Activated effector memory CD4-positive, alpha-beta T cell treated with Interleukin-2 at 50 U/mL for 16 hours (primary cell): ENCODE data around the gene COPG1.
A peak's percentile ranks its signal among the peaks of the same experiment; 100 is the strongest.
"Not testable (repeated sequence)": the region's sequence is repeated elsewhere in the genome, so short reads cannot be mapped to it uniquely, and the experiment has no call there.

Experiments used
- DNase-seq: peaks from one replicate; pipeline ENCODE4 v3.0.0-alpha.2; 2020

COPG1 gene

GRCh38 chr3:129240436-129240835 is 9.0 kb upstream of the COPG1 start:
- DNase-seq: no peak

GRCh38 chr3:129245141-129245540 is 4.3 kb upstream of the COPG1 start:
- no peak for DNase-seq

- DNase-seq: peak; percentile 50
Observed at GRCh38 chr3:129245641-129246306, 3.6 kb upstream of the COPG1 start.

- DNase-seq: no peak
Observed at GRCh38 chr3:129246636-129247035, 2.8 kb upstream of the COPG1 start.

- no peak for DNase-seq
Observed at GRCh38 chr3:129248286-129248979, 973 bp upstream of the COPG1 start.

- no peak for DNase-seq
Observed at GRCh38 chr3:129252748-129253147, 3.3 kb downstream of the COPG1 start.

- no peak for DNase-seq
Observed at GRCh38 chr3:129254536-129255230, 5.3 kb downstream of the COPG1 start.

GRCh38 chr3:129256270-129256669 is 6.9 kb downstream of the COPG1 start:
- no peak for DNase-seq

GRCh38 chr3:129257609-129258008 is 8.2 kb downstream of the COPG1 start:
- DNase-seq: no peak

- DNase-seq: no peak
Observed at GRCh38 chr3:129259612-129260477, 10.4 kb downstream of the COPG1 start.

- no peak for DNase-seq
Observed at GRCh38 chr3:129260606-129261005, 11.2 kb downstream of the COPG1 start.

- no peak for DNase-seq
Observed at GRCh38 chr3:129261894-129262293, 12.5 kb downstream of the COPG1 start.

- no peak for DNase-seq
Observed at GRCh38 chr3:129263161-129263910, 13.9 kb downstream of the COPG1 start.

- not testable (repeated sequence) for DNase-seq
Observed at GRCh38 chr3:129264994-129265393, 15.6 kb downstream of the COPG1 start.

- DNase-seq: no peak
Observed at GRCh38 chr3:129266651-129267050, 17.2 kb downstream of the COPG1 start.

GRCh38 chr3:129268396-129268795 is 19.0 kb downstream of the COPG1 start:
- no peak for DNase-seq

GRCh38 chr3:129271674-129272073 is 22.3 kb downstream of the COPG1 start:
- DNase-seq: no peak

GRCh38 chr3:129276385-129276784 is 27.0 kb downstream of the COPG1 start:
- DNase-seq: no peak

GRCh38 chr3:129277829-129278271 is 28.4 kb downstream of the COPG1 start:
- no peak for DNase-seq

GRCh38 chr3:129278439-129278965 is 29.1 kb downstream of the COPG1 start, which contains the start of gene HMCES:
HMCES (plus strand) TSS chr3:129278870; CDS start chr3:129279733, 863 bp downstream.
- peak; percentile 93 for DNase-seq
